ENCODE data around the gene SND1. TPM values are rescaled to one million over a fixed set of nuclear protein-coding genes. Genes with fewer than 3 reads are reported as not detected.

The SND1 gene
- total RNA-seq, 4 donors from 2014 or later: 84.2 to 98.8 (median 93.4) TPM

- no peak for DNase-seq
- WGBS, 2 donors: 86 to 88% methylated on average over 4 to 5 of the region's 5 CpGs
- no peaks in the 10 kb centered on the region for H3K27me3 ChIP-seq
- H3K9me3 ChIP-seq: no peaks in the 10 kb centered on the region
- peaks cover 0 to 6% (median 0%) of the 10 kb centered on the region in 3 donors for H3K4me1 ChIP-seq
- TF ChIP-seq CTCF (IDR thresholded peaks at IDR 0.05): no peak
- H3K36me3 ChIP-seq: peaks cover 0 to 22% (median 0%) of the 10 kb centered on the region in 3 donors
- intact Hi-C loops (cut with DNase I): no loop called here
- no peak overlapping the region for H3K27ac ChIP-seq
- no peak overlapping the region for H3K4me3 ChIP-seq
These were observed 288.6 kb downstream of the SND1 start for GRCh38 chr7:127940381-127941160.

GRCh38 chr7:127941476-127942210 lies 289.6 kb downstream of the SND1 start:
- Histone ChIP-seq H3K4me3 (no peak overlapping the region), H3K36me3 (peaks cover 0 to 22% (median 0%) of the 10 kb centered on the region in 3 donors), H3K27ac (no peak overlapping the region), H3K4me1 (peaks cover 0 to 16% (median 0%) of the 10 kb centered on the region in 3 donors), H3K27me3 (no peaks in the 10 kb centered on the region), H3K9me3 (no peaks in the 10 kb centered on the region)
- no peak for TF ChIP-seq POLR2A (IDR thresholded peaks at IDR 0.05)
- no peak for TF ChIP-seq CTCF (IDR thresholded peaks at IDR 0.05)
- DNase-seq: no peak
- WGBS, 2 donors: 95% methylated on average over 8 of the region's 8 CpGs
- intact Hi-C loops (cut with DNase I): no loop called here

- intact Hi-C loops (cut with DNase I): no loop called here
- H3K27ac ChIP-seq: no peak overlapping the region
- H3K27me3 ChIP-seq: no peaks in the 10 kb centered on the region
- no peaks in the 10 kb centered on the region for H3K9me3 ChIP-seq
- no peak overlapping the region for H3K4me3 ChIP-seq
- H3K4me1 ChIP-seq: peaks cover 0 to 20% (median 0%) of the 10 kb centered on the region in 3 donors
- TF ChIP-seq CTCF (IDR thresholded peaks at IDR 0.05): no peak
- TF ChIP-seq POLR2A (IDR thresholded peaks at IDR 0.05): no peak
- peaks cover 0 to 22% (median 0%) of the 10 kb centered on the region in 3 donors for H3K36me3 ChIP-seq
- WGBS, 2 donors: 85 to 93% methylated on average over 12 to 16 of the region's 16 CpGs
- no peak for DNase-seq
These were observed 291.8 kb downstream of the SND1 start for GRCh38 chr7:127943541-127944521.

- H3K4me1 ChIP-seq: peaks cover 0 to 32% (median 0%) of the 10 kb centered on the region in 3 donors
- DNase-seq: no peak
- intact Hi-C loops (cut with DNase I): no loop called here
These were observed 294.1 kb downstream of the SND1 start for GRCh38 chr7:127946111-127946510.

More at GRCh38 chr7:127946111-127946510, 294.1 kb downstream of the SND1 start:
- H3K27me3 ChIP-seq: no peaks in the 10 kb centered on the region
- no peak overlapping the region for H3K27ac ChIP-seq
- no peak overlapping the region for H3K4me3 ChIP-seq
- TF ChIP-seq CTCF (IDR thresholded peaks at IDR 0.05) (no peak), POLR2A (IDR thresholded peaks at IDR 0.05) (no peak)
- no peaks in the 10 kb centered on the region for H3K9me3 ChIP-seq
- H3K36me3 ChIP-seq: peaks cover 0 to 9% (median 0%) of the 10 kb centered on the region in 3 donors

Data from esophagus squamous epithelium (tissue), 5 donors.